K562 (cell line): ENCODE data around the gene TSKS. TPM values are rescaled to one million over a fixed set of nuclear protein-coding genes. Genes with fewer than 3 reads are reported as not detected.

ENCODE experiments used
- ARID3B ChIP-seq: fragments of 250-450 bp; sonication (Bioruptor Pico); IDR thresholded peaks from 2 replicates; pipeline ENCODE4 v1.4.0; 2020; ENCODE audit warnings: borderline replicate concordance
- E2F6 ChIP-seq, 2 experiments: IDR thresholded peaks; 2 replicates each; pipeline ENCODE4 v1.6.1; 2011; ENCODE audit warnings: borderline replicate concordance in 1 of 2, control low read depth in 1 of 2, low read depth in 1 of 2, low read length in 1 of 2, mild to moderate bottlenecking in 1 of 2, mixed read lengths in 1 of 2, moderate library complexity in 1 of 2; ENCODE audit not compliant: insufficient read depth in 1 of 2, insufficient read length in 1 of 2, poor library complexity in 1 of 2, severe bottlenecking in 1 of 2; ENCODE audit errors: extremely low read depth in 1 of 2
- ERF ChIP-seq: fragments of 450-650 bp; formaldehyde crosslinking; IDR thresholded peaks from 2 replicates; pipeline ENCODE4 v1.4.0; 2020; ENCODE audit warnings: mild to moderate bottlenecking, mixed read lengths
- FOXP4 ChIP-seq: sonication (generic); formaldehyde crosslinking; IDR thresholded peaks from 2 replicates; pipeline ENCODE4 v1.8.0; 2022; ENCODE audit warnings: mild to moderate bottlenecking, missing genetic modification reagents, borderline replicate concordance
- LARP7 ChIP-seq: fragments of 450-650 bp; IDR thresholded peaks from 2 replicates; pipeline ENCODE4 v1.6.1; 2016
- TEAD1 ChIP-seq, 2 experiments: fragments of 450-650 bp in 1 of 2; sonication (generic) in 1 of 2; formaldehyde crosslinking; IDR thresholded peaks; 2 replicates each; pipeline versions ENCODE4 v1.4.0 to v1.8.0; 2020 to 2022; ENCODE audit warnings: mild to moderate bottlenecking in 2 of 2, missing genetic modification reagents in 1 of 2
- THAP12 ChIP-seq: fragments of 250-450 bp; sonication (Bioruptor Pico); IDR thresholded peaks from 2 replicates; pipeline ENCODE4 v1.9.0; 2021; ENCODE audit warnings: mild to moderate bottlenecking, inconsistent platforms
- ZHX1 ChIP-seq: fragments of 150-350 bp; conservative IDR thresholded peaks from 2 replicates; pipeline ENCODE4 v1.6.1; 2014; ENCODE audit warnings: low read length
- ZNF24 ChIP-seq: fragments of 450-650 bp; IDR thresholded peaks from 2 replicates; pipeline ENCODE4 v1.6.1; 2016
- ZNF740 ChIP-seq, 3 experiments: fragments of 200-800 bp in 1 of 3; sonication (Bioruptor generic) in 1 of 3; sonication (generic) in 1 of 3; formaldehyde crosslinking in 1 of 3; IDR thresholded peaks; 2 replicates each; pipeline versions ENCODE4 v1.6.1 to v1.8.0; 2016 to 2022; ENCODE audit warnings: mild to moderate bottlenecking in 2 of 3, missing compliant biosample characterization in 2 of 3, missing genetic modification characterization in 2 of 3, missing genetic modification reagents in 1 of 3
- polyA plus RNA-seq, 8 experiments: library from polyadenylated mRNA; depleted of rRNA in 4 of 8; stranded (reverse) in 5 of 8; unstranded in 3 of 8; fragments of >200 nt; fragmentation: Nextera tagmentation in 2 of 8; fragmentation: Illumina TruSeq in 1 of 8; extraction: Ambion mirVana in 2 of 8; extraction: Trizol in 1 of 8; gene quantifications; 2 replicates each; pipeline versions ENCODE4 v1.2.1 to v1.2.3, GENCODE V29; 2011 to 2014; ENCODE audit warnings: inconsistent platforms in 1 of 8, missing spikeins in 1 of 8
- total RNA-seq, 7 experiments: library from RNA; depleted of rRNA in 6 of 7; stranded (reverse); fragments of >200 nt in 6 of 7; fragmentation: Illumina TruSeq in 2 of 7; extraction: Trizol in 2 of 7; gene quantifications; 2 replicates each; pipeline versions ENCODE4 v1.2.1 to v1.2.3, GENCODE V29; 2011 to 2021; ENCODE audit warnings: low replicate concordance in 1 of 7

The TSKS gene
- total and polyA plus RNA-seq, 9 of the 15 experiments (the other 6 are each of a cell fraction or from before 2014, with no cell fraction given): 0.14 to 4.5 (median 0.80) TPM

- no peak for TF ChIP-seq ARID3B (CRISPR knock-in tag)
- TF ChIP-seq ZHX1: no peak
- TF ChIP-seq ZNF740 (CRISPR knock-in tag; IDR thresholded peaks at IDR 0.05): no peak
- no peak for TF ChIP-seq ZNF740 (tag; IDR thresholded peaks at IDR 0.05)
- TF ChIP-seq ERF (CRISPR knock-in tag): no peak
- no peak for TF ChIP-seq LARP7
- no peak for TF ChIP-seq THAP12 (CRISPR knock-in tag)
- TF ChIP-seq TEAD1 (CRISPR knock-in tag; IDR thresholded peaks at IDR 0.05): no peak
- TF ChIP-seq E2F6 (IDR thresholded peaks at IDR 0.05; ENCODE audit: borderline replicate concordance in 1 of 2, extremely low read depth in 1 of 2, insufficient read depth in 1 of 2, insufficient read length in 1 of 2, low read depth in 1 of 2, low read length in 1 of 2, poor library complexity in 1 of 2, severe bottlenecking in 1 of 2): peak in 1 of 2 experiments; percentile 39
- TF ChIP-seq FOXP4 (CRISPR knock-in tag): no peak
- TF ChIP-seq ZNF24: no peak
Observed at GRCh38 chr19:49716154-49716553, 47.0 kb downstream of the TSKS start (continued).
